ENCODE measurements around the gene SPATS2L.

Gene SPATS2L

GRCh38 chr2:200471928-200472645 lies 165.6 kb downstream of the SPATS2L start:
- DNase-seq (ENCODE audit: low read depth) = no peak
- H3K4me3 ChIP-seq (ENCODE audit: low read depth, low read length) = no peak overlapping the region
- TF ChIP-seq MYC (IDR thresholded peaks at IDR 0.05; ENCODE audit: low read depth, low read length) = no peak
- TF ChIP-seq MAX (IDR thresholded peaks at IDR 0.05; ENCODE audit: low read depth, low read length) = no peak
- TF ChIP-seq CTCF (IDR thresholded peaks at IDR 0.05; ENCODE audit: low read depth, low read length) = no peak

GRCh38 chr2:200472853-200473464 lies 166.5 kb downstream of the SPATS2L start:
- TF ChIP-seq MAX (IDR thresholded peaks at IDR 0.05; ENCODE audit: low read depth, low read length) = no peak
- TF ChIP-seq CTCF (IDR thresholded peaks at IDR 0.05; ENCODE audit: low read depth, low read length) = no peak
- TF ChIP-seq POLR2A (IDR thresholded peaks at IDR 0.05; ENCODE audit: extremely low read depth, insufficient read length) = no peak
- no peak for TF ChIP-seq MYC (IDR thresholded peaks at IDR 0.05; ENCODE audit: low read depth, low read length)
- DNase-seq (ENCODE audit: low read depth) = no peak

GRCh38 chr2:200475795-200476194 lies 169.3 kb downstream of the SPATS2L start:
- no peak overlapping the region for H3K4me3 ChIP-seq (ENCODE audit: low read depth, low read length)
- DNase-seq (ENCODE audit: low read depth) = no peak
- no peak for TF ChIP-seq MYC (IDR thresholded peaks at IDR 0.05; ENCODE audit: low read depth, low read length)
- TF ChIP-seq CTCF (IDR thresholded peaks at IDR 0.05; ENCODE audit: low read depth, low read length) = no peak
- TF ChIP-seq MAX (IDR thresholded peaks at IDR 0.05; ENCODE audit: low read depth, low read length) = no peak
- TF ChIP-seq POLR2A (IDR thresholded peaks at IDR 0.05; ENCODE audit: extremely low read depth, insufficient read length) = no peak

More at GRCh38 chr2:200472853-200473464, 166.5 kb downstream of the SPATS2L start:
- H3K4me3 ChIP-seq (ENCODE audit: low read depth, low read length) = no peak overlapping the region

- DNase-seq (ENCODE audit: low read depth) = no peak
- no peak for TF ChIP-seq POLR2A (IDR thresholded peaks at IDR 0.05; ENCODE audit: extremely low read depth, insufficient read length)
- no peak for TF ChIP-seq MAX (IDR thresholded peaks at IDR 0.05; ENCODE audit: low read depth, low read length)
- no peak for TF ChIP-seq CTCF (IDR thresholded peaks at IDR 0.05; ENCODE audit: low read depth, low read length)
- TF ChIP-seq MYC (IDR thresholded peaks at IDR 0.05; ENCODE audit: low read depth, low read length) = no peak
- H3K4me3 ChIP-seq (ENCODE audit: low read depth, low read length) = no peak overlapping the region
Observed at GRCh38 chr2:200476836-200477235, 170.3 kb downstream of the SPATS2L start.

GRCh38 chr2:200477667-200478131 lies 171.2 kb downstream of the SPATS2L start:
- DNase-seq (ENCODE audit: low read depth) = no peak
- no peak overlapping the region for H3K4me3 ChIP-seq (ENCODE audit: low read depth, low read length)
- TF ChIP-seq MAX (IDR thresholded peaks at IDR 0.05; ENCODE audit: low read depth, low read length) = no peak
- no peak for TF ChIP-seq CTCF (IDR thresholded peaks at IDR 0.05; ENCODE audit: low read depth, low read length)
